Naive thymus-derived CD4-positive, alpha-beta T cell (primary cell): ENCODE results near the gene ZNRD2. TPM values are rescaled to one million over a fixed set of nuclear protein-coding genes. Genes with fewer than 3 reads are reported as not detected.

ENCODE experiments used
- ATAC-seq: fragments of 150-1000 bp; cut with Tn5 transposase; 2 replicates; pipeline ENCODE4 v1.10.0; 2021; ENCODE audit warnings: mild to moderate bottlenecking, moderate library complexity
- CTCF ChIA-PET: fragments of 350-600 bp; sonication (Branson Sonifier 250); formaldehyde crosslinking; loops from one replicate; lab custom pipeline; 2021; ENCODE audit warnings: antibody characterized with exemption; lab: Charles Lee
- POLR2A ChIA-PET: fragments of 350-600 bp; sonication (Branson Sonifier 250); formaldehyde crosslinking; loops from one replicate; lab custom pipeline; 2021; ENCODE audit warnings: antibody characterized with exemption, inconsistent platforms; lab: Charles Lee
- DNase-seq, 9 donors: peaks; one replicate each; pipeline versions ENCODE4 v3.0.0 to v3.0.0-alpha.2; 2020 to 2022; ENCODE audit warnings: mixed read lengths in 1 of 9
- H3K27ac ChIP-seq: one replicate; pipeline ENCODE4 v1.7.0; 2013; ENCODE audit warnings: mild to moderate bottlenecking, low read depth, low read length, moderate library complexity
- H3K27me3 ChIP-seq, 2 donors: one replicate each; pipeline ENCODE4 v1.7.0; 2013; ENCODE audit warnings: low read length in 2 of 2, mild to moderate bottlenecking in 2 of 2, moderate library complexity in 2 of 2; ENCODE audit not compliant: control insufficient read depth in 2 of 2, insufficient read depth in 2 of 2
- H3K36me3 ChIP-seq, 3 experiments: 1 replicate in 2 of 3; 2 replicates in 1 of 3; pipeline ENCODE4 v1.7.0; 2013; ENCODE audit warnings: low read length in 3 of 3, mild to moderate bottlenecking in 3 of 3, moderate library complexity in 1 of 3; ENCODE audit not compliant: insufficient read depth in 3 of 3, control insufficient read depth in 2 of 3
- H3K4me1 ChIP-seq, 2 donors: one replicate each; pipeline ENCODE4 v1.7.0; 2013; ENCODE audit warnings: low read length in 2 of 2, mild to moderate bottlenecking in 2 of 2, moderate library complexity in 1 of 2; ENCODE audit not compliant: control insufficient read depth in 2 of 2, insufficient read depth in 2 of 2
- H3K4me3 ChIP-seq: 2 replicates; pipeline ENCODE4 v1.7.0; 2013; ENCODE audit warnings: mild to moderate bottlenecking, low read length
- H3K9me3 ChIP-seq, 3 experiments: 1 replicate in 2 of 3; 2 replicates in 1 of 3; pipeline ENCODE4 v1.7.0; 2013; ENCODE audit warnings: low read length in 3 of 3; ENCODE audit not compliant: control insufficient read depth in 2 of 3
- H3K27ac Mint-ChIP-seq, 9 donors: one replicate each; pipeline ENCODE4 v1.8.0; 2020 to 2022; ENCODE audit warnings: mixed read lengths in 9 of 9, mild to moderate bottlenecking in 8 of 9, moderate library complexity in 5 of 9, inconsistent platforms in 2 of 9
- H3K27me3 Mint-ChIP-seq, 5 donors: one replicate each; pipeline ENCODE4 v1.8.0; 2021 to 2022; ENCODE audit warnings: mixed read lengths in 5 of 5, mild to moderate bottlenecking in 1 of 5
- H3K36me3 Mint-ChIP-seq, 5 donors: one replicate each; pipeline ENCODE4 v1.8.0; 2020 to 2022; ENCODE audit warnings: mixed read lengths in 5 of 5, mild to moderate bottlenecking in 3 of 5, inconsistent platforms in 1 of 5
- H3K4me1 Mint-ChIP-seq, 7 donors: one replicate each; pipeline ENCODE4 v1.8.0; 2020 to 2022; ENCODE audit warnings: mixed read lengths in 7 of 7, mild to moderate bottlenecking in 3 of 7, inconsistent platforms in 1 of 7
- H3K4me3 Mint-ChIP-seq, 10 donors: one replicate each; pipeline ENCODE4 v1.8.0; 2020 to 2022; ENCODE audit warnings: mild to moderate bottlenecking in 10 of 10, mixed read lengths in 10 of 10, moderate library complexity in 6 of 10, inconsistent platforms in 2 of 10
- H3K9me3 Mint-ChIP-seq, 11 donors: one replicate each; pipeline ENCODE4 v1.8.0; 2020 to 2022; ENCODE audit warnings: mixed read lengths in 11 of 11, mild to moderate bottlenecking in 4 of 11, inconsistent platforms in 1 of 11, moderate library complexity in 1 of 11
- intact Hi-C, 2 donors: fragments of 100-400 bp; cut with micrococcal nuclease; formaldehyde crosslinking; loops; one replicate each; pipeline ENCODE4 v1.15.1; 2023
- polyA plus RNA-seq, 2 donors: library from polyadenylated mRNA; unstranded; fragments of 300-500 nt; fragmentation: Illumina TruSeq; gene quantifications; one replicate each; pipeline ENCODE4 v1.2.3, GENCODE V29; 2021
- total RNA-seq, 6 experiments: library from RNA in 5 of 6; stranded (reverse) in 5 of 6; gene quantifications; 1 replicate in 5 of 6; 2 replicates in 1 of 6; pipeline ENCODE4 v1.2.3 and lab custom pipeline; 2021 to 2026

ZNRD2 gene
- total and polyA plus RNA-seq, 7 experiments from 2014 or later = 29.1 to 86.0 (median 40.2) TPM

GRCh38 chr11:65572356-65573051, 2.2 kb downstream of the ZNRD2 start, which contains the start of gene FAM89B:
FAM89B (plus strand) TSS chr11:65572538; CDS start chr11:65572670, 132 bp downstream.
- Histone ChIP-seq H3K27me3 (no peaks in the 10 kb centered on the region), H3K9me3 (no peaks in the 10 kb centered on the region), H3K36me3 (peaks cover 0 to 4% (median 0%) of the 10 kb centered on the region in 3 experiments), H3K4me3 (peak within 1 kb of the TSS; percentile 96), H3K4me1 (peaks cover 56 to 58% of the 10 kb centered on the region in 2 donors), H3K27ac (peak within 1 kb of the TSS; percentile 96)
- H3K9me3 Mint-ChIP-seq = peaks cover 0 to 1% (median 0%) of the 10 kb centered on the region in 11 donors
- DNase-seq (peak; percentile 79 to 91 (median 87)), ATAC-seq (peak; percentile 37)
- CTCF ChIA-PET = interaction anchor here (0.5 to 5.2 kb wide), 9 partner anchors 16 to 49 kb away, joined by 3 to 57 read pairs (median 8); partner anchors contain the start of gene PCNX3
- POLR2A ChIA-PET = interaction anchor here (0.7 to 6.3 kb wide), 29 partner anchors 10 to 437 kb away, joined by 3 to 90 read pairs (median 7); partner anchors contain the start of genes BANF1, EIF1AD, LTBP3 and MALAT1
- H3K36me3 Mint-ChIP-seq = peaks cover 0 to 19% (median 4%) of the 10 kb centered on the region in 5 donors
- intact Hi-C loops = loop anchor here in 1 of 2 donors (5.0 kb wide), 2 partner anchors 140 to 545 kb away; partner anchors contain the start of genes KAT5 and SNX15
- no peaks in the 10 kb centered on the region for H3K27me3 Mint-ChIP-seq
- peak within 1 kb of the TSS; percentile 91 to 100 (median 96) for H3K4me3 Mint-ChIP-seq
- H3K27ac Mint-ChIP-seq = peak within 1 kb of the TSS; percentile 82 to 100 (median 97)
- peaks cover 40 to 65% (median 51%) of the 10 kb centered on the region in 7 donors for H3K4me1 Mint-ChIP-seq

GRCh38 chr11:65573391-65574079, 3.3 kb downstream of the ZNRD2 start:
- peaks cover 0 to 1% (median 0%) of the 10 kb centered on the region in 11 donors for H3K9me3 Mint-ChIP-seq
- peaks cover 41 to 67% (median 51%) of the 10 kb centered on the region in 7 donors for H3K4me1 Mint-ChIP-seq
- ChIA-PET POLR2A (interaction anchor here (0.7 to 6.3 kb wide), 23 partner anchors 8 to 439 kb away, joined by 3 to 90 read pairs (median 8); partner anchors contain the start of genes LTBP3, MALAT1, MAP3K11 and PCNX3), CTCF (interaction anchor here (0.5 to 5.2 kb wide), 9 partner anchors 16 to 50 kb away, joined by 3 to 57 read pairs (median 8); partner anchors contain the start of gene PCNX3)
- no peaks in the 10 kb centered on the region for H3K27me3 Mint-ChIP-seq
- peak overlapping the region; percentile 79 to 98 (median 92) for H3K27ac Mint-ChIP-seq
- peaks cover 0 to 5% (median 0%) of the 10 kb centered on the region in 3 experiments for H3K36me3 ChIP-seq
- H3K27ac ChIP-seq = peak overlapping the region; percentile 96
- H3K4me3 Mint-ChIP-seq = peak overlapping the region; percentile 86 to 100 (median 94)
- peaks cover 0 to 18% (median 4%) of the 10 kb centered on the region in 5 donors for H3K36me3 Mint-ChIP-seq
- intact Hi-C loops = loop anchor here (1.0 to 5.0 kb wide), 14 partner anchors 15 to 547 kb away; partner anchors contain the start of genes SNX15 (in 2 of the 2), CFL1 (in 1 of the 2), KAT5 (in 1 of the 2) and MAP3K11 (in 1 of the 2)
- peaks cover 54 to 57% of the 10 kb centered on the region in 2 donors for H3K4me1 ChIP-seq
- H3K4me3 ChIP-seq = peak overlapping the region; percentile 69
- ATAC-seq (no peak), DNase-seq (no peak)
- no peaks in the 10 kb centered on the region for H3K9me3 ChIP-seq
- H3K27me3 ChIP-seq = no peaks in the 10 kb centered on the region

- DNase-seq (peak; percentile 71 to 94 (median 81)), ATAC-seq (peak; percentile 55)
- Histone ChIP-seq H3K27me3 (no peaks in the 10 kb centered on the region), H3K4me1 (peaks cover 47 to 53% of the 10 kb centered on the region in 2 donors), H3K9me3 (no peaks in the 10 kb centered on the region), H3K36me3 (peaks cover 0 to 12% (median 0%) of the 10 kb centered on the region in 3 experiments), H3K27ac (peak overlapping the region; percentile 96), H3K4me3 (peak overlapping the region; percentile 82)
- Mint-ChIP-seq H3K4me1 (peaks cover 37 to 63% (median 53%) of the 10 kb centered on the region in 7 donors), H3K27ac (peak overlapping the region; percentile 89 to 98 (median 95)), H3K4me3 (peak overlapping the region; percentile 91 to 100 (median 94)), H3K27me3 (no peaks in the 10 kb centered on the region), H3K36me3 (peaks cover 0 to 17% (median 0%) of the 10 kb centered on the region in 5 donors), H3K9me3 (peaks cover 0 to 1% (median 0%) of the 10 kb centered on the region in 11 donors)
- POLR2A ChIA-PET = interaction anchor here (1.0 to 6.3 kb wide), 22 partner anchors 8 to 151 kb away, joined by 3 to 90 read pairs (median 24); partner anchors contain the start of genes KCNK7, LTBP3, MALAT1 and MAP3K11
- intact Hi-C loops = loop anchor here (1.0 to 5.0 kb wide), 14 partner anchors 14 to 547 kb away; partner anchors contain the start of genes SNX15 (in 2 of the 2), CFL1 (in 1 of the 2), KAT5 (in 1 of the 2) and MAP3K11 (in 1 of the 2)
- CTCF ChIA-PET = interaction anchor here (1.5 to 3.9 kb wide), 4 partner anchors 14 to 41 kb away, joined by 5 to 36 read pairs (median 20); partner anchors contain the start of gene PCNX3
These were observed 4.0 kb downstream of the ZNRD2 start for GRCh38 chr11:65574109-65574810.

GRCh38 chr11:65574811-65575567, 4.7 kb downstream of the ZNRD2 start:
- DNase-seq (peak in 6 of 9 donors; percentile 33 to 55 (median 47)), ATAC-seq (no peak)
- Mint-ChIP-seq H3K27me3 (no peaks in the 10 kb centered on the region), H3K4me3 (peak overlapping the region; percentile 91 to 100 (median 93)), H3K4me1 (peaks cover 35 to 61% (median 51%) of the 10 kb centered on the region in 7 donors), H3K27ac (peak overlapping the region; percentile 89 to 98 (median 95)), H3K9me3 (peaks cover 0 to 1% (median 0%) of the 10 kb centered on the region in 11 donors), H3K36me3 (peaks cover 0 to 19% (median 0%) of the 10 kb centered on the region in 5 donors)
- H3K27me3 ChIP-seq = no peaks in the 10 kb centered on the region
- no peaks in the 10 kb centered on the region for H3K9me3 ChIP-seq
- CTCF ChIA-PET = interaction anchor here (1.1 to 3.9 kb wide), 6 partner anchors 9 to 285 kb away, joined by 3 to 36 read pairs (median 6); partner anchors contain the start of gene MUS81
- H3K4me1 ChIP-seq = peaks cover 47 to 48% of the 10 kb centered on the region in 2 donors
- intact Hi-C loops = loop anchor here (1.0 to 5.0 kb wide), 14 partner anchors 13 to 548 kb away; partner anchors contain the start of genes SNX15 (in 2 of the 2), CFL1 (in 1 of the 2), KAT5 (in 1 of the 2) and MAP3K11 (in 1 of the 2)
- peak overlapping the region; percentile 82 for H3K4me3 ChIP-seq
- POLR2A ChIA-PET = interaction anchor here (0.7 to 5.2 kb wide), 26 partner anchors 9 to 299 kb away, joined by 3 to 90 read pairs (median 7); partner anchors contain the start of genes KCNK7, MALAT1, MAP3K11 and MUS81
- peaks cover under 1 to 20% (median 3%) of the 10 kb centered on the region in 3 experiments for H3K36me3 ChIP-seq
- peak overlapping the region; percentile 96 for H3K27ac ChIP-seq
